Uterine smooth muscle cell (primary cell): ENCODE data around the gene KCNH2. TPM values are rescaled to one million over a fixed set of nuclear protein-coding genes. Genes with fewer than 3 reads are reported as not detected.

Source experiments
- total RNA-seq: library from RNA; depleted of rRNA; stranded (reverse); fragments of >200 nt; gene quantifications from 2 replicates; pipeline ENCODE4 v1.2.3, GENCODE V29; 2014

The KCNH2 gene
- 4.4 and 5.2 TPM in 2 replicates for total RNA-seq

GRCh38 chr7:150978126-150978789 lies at the start of gene KCNH2:
TSS of gene KCNH2 (minus strand) at chr7:150978321. CDS start at chr7:150977913, 408 bp downstream.

GRCh38 chr7:151024435-151025056 lies 46.4 kb upstream of the KCNH2 start, which contains the start of gene ATG9B:
TSS of gene ATG9B (minus strand) at chr7:151024494. CDS start at chr7:151024423, 71 bp downstream.

GRCh38 chr7:150990416-150991186 lies 12.5 kb upstream of the KCNH2 start, which contains the start of gene NOS3:
TSS of gene NOS3 (plus strand) at chr7:150991017. CDS start at chr7:150993804, 2,787 bp downstream.

Other genes with a start within 250 kb of the KCNH2 start
- gene GIMAP5, start 240.9 kb downstream of the KCNH2 start, total RNA-seq, result under 0.01 TPM in 1 of 2 replicates, not detected in the other
- 0.12 TPM in 1 of 2 replicates, not detected in the other for gene TMEM176B, start 178.0 kb downstream of the KCNH2 start, total RNA-seq
- 0.22 TPM in 1 of 2 replicates, not detected in the other for gene TMEM176A, start 177.6 kb downstream of the KCNH2 start, total RNA-seq
- not detected in 2 replicates for gene AOC1, start 125.8 kb downstream of the KCNH2 start, total RNA-seq
- 3.3 and 3.7 TPM in 2 replicates for gene NOS3, start 12.7 kb upstream of the KCNH2 start, total RNA-seq
- 0.11 and 0.12 TPM in 2 replicates for gene ATG9B, start 46.2 kb upstream of the KCNH2 start, total RNA-seq
- gene ABCB8, start 50.1 kb upstream of the KCNH2 start, total RNA-seq, result 43.1 and 50.1 TPM in 2 replicates
- under 0.01 and 0.75 TPM in 2 replicates for gene ASIC3, start 70.2 kb upstream of the KCNH2 start, total RNA-seq
- gene CDK5, start 79.6 kb upstream of the KCNH2 start, total RNA-seq, result 17.7 and 21.6 TPM in 2 replicates
- 74.8 and 89.6 TPM in 2 replicates for gene SLC4A2, start 81.3 kb upstream of the KCNH2 start, total RNA-seq
- gene FASTK, start 102.5 kb upstream of the KCNH2 start, total RNA-seq, result 78.5 and 88.9 TPM in 2 replicates
- gene TMUB1, start 105.2 kb upstream of the KCNH2 start, total RNA-seq, result 20.6 and 23.4 TPM in 2 replicates
- 41.9 and 48.9 TPM in 2 replicates for gene AGAP3, start 108.2 kb upstream of the KCNH2 start, total RNA-seq
- gene GBX1, start 189.4 kb upstream of the KCNH2 start, total RNA-seq, result not detected in 2 replicates
- gene ASB10, start 208.9 kb upstream of the KCNH2 start, total RNA-seq, result not detected in 2 replicates
- gene H2BK1, start 232.2 kb upstream of the KCNH2 start, total RNA-seq, result not detected in 2 replicates
- gene ABCF2, start 248.9 kb upstream of the KCNH2 start, total RNA-seq, result 57.7 and 84.9 TPM in 2 replicates